ENCODE results near the gene FBXO42.

DNA sequence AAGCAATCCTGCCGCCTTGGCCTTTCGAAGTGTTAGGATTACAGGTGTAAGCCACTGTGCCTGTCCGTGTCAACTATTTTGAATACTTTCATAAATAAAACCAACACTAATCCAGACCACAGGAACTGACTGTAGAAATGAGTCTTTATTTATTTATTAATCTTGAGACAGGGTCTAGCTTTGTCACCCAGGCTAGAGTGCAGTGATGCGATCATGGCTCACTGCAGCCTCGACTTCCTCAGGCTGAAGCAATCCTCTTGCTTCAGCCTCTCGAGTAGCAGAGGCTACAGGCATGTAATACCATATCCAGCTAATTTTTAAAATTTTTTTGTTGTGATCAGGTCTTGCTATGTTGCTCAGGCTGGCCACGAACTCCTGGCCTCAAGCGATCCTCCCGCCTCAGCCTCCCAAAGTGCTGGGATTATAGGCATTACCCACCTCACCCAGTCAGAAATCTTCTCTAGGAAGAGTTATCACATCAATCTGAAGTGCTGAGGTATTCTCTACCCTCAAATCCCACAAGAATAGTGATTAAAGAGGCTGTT is 93.6 kb downstream of the FBXO42 start:
- TF ChIP-seq MYC (IDR thresholded peaks at IDR 0.05; ENCODE audit: borderline replicate concordance, low read length) (no peak), POLR2A (IDR thresholded peaks at IDR 0.05; ENCODE audit: low read length) (no peak)
- TF ChIP-seq, protein P1, sequence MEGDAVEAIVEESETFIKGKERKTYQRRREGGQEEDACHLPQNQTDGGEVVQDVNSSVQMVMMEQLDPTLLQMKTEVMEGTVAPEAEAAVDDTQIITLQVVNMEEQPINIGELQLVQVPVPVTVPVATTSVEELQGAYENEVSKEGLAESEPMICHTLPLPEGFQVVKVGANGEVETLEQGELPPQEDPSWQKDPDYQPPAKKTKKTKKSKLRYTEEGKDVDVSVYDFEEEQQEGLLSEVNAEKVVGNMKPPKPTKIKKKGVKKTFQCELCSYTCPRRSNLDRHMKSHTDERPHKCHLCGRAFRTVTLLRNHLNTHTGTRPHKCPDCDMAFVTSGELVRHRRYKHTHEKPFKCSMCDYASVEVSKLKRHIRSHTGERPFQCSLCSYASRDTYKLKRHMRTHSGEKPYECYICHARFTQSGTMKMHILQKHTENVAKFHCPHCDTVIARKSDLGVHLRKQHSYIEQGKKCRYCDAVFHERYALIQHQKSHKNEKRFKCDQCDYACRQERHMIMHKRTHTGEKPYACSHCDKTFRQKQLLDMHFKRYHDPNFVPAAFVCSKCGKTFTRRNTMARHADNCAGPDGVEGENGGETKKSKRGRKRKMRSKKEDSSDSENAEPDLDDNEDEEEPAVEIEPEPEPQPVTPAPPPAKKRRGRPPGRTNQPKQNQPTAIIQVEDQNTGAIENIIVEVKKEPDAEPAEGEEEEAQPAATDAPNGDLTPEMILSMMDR (IDR thresholded peaks at IDR 0.05) = no peak
